Upper lobe of right lung (tissue), 1 donor: Measurements from ENCODE around the gene PRR14L. TPM values are rescaled to one million over a fixed set of nuclear protein-coding genes. Genes with fewer than 3 reads are reported as not detected.
"Not testable (repeated sequence)": the region's sequence is repeated elsewhere in the genome, so short reads cannot be mapped to it uniquely, and the experiment has no call there.

Experiments
- ATAC-seq: fragments of 200-7000 bp; cut with Tn5 transposase; one replicate; pipeline ENCODE4 v1.9.1; 2020; ENCODE audit warnings: mild to moderate bottlenecking, moderate library complexity
- DNase-seq: peaks from one replicate; pipeline ENCODE4 v3.0.0-alpha.2; 2020
- H3K27ac ChIP-seq: fragments of 200-600 bp; one replicate; pipeline ENCODE4 v1.8.0; 2022
- H3K27me3 ChIP-seq: fragments of 200-600 bp; one replicate; pipeline ENCODE4 v1.8.0; 2022; ENCODE audit warnings: mild to moderate bottlenecking
- H3K36me3 ChIP-seq: fragments of 200-600 bp; one replicate; pipeline ENCODE4 v1.8.0; 2022
- H3K4me1 ChIP-seq: fragments of 200-600 bp; one replicate; pipeline ENCODE4 v1.8.0; 2022
- H3K4me3 ChIP-seq: fragments of 200-600 bp; one replicate; pipeline ENCODE4 v1.8.0; 2022; ENCODE audit warnings: mild to moderate bottlenecking
- H3K9me3 ChIP-seq: fragments of 200-600 bp; one replicate; pipeline ENCODE4 v1.8.0; 2022
- intact Hi-C: fragments of 100-400 bp; cut with DNase I; formaldehyde crosslinking; loops from one replicate; pipeline ENCODE4 v1.11.0; 2022
- total RNA-seq: library from RNA; stranded (reverse); fragmentation: NEBNext Ultra II Directional; extraction: Animal tissue kit (Norgen Biotek cat#: 25700); gene quantifications from one replicate; pipeline ENCODE4 v1.2.1, GENCODE V29; 2021
- TF ChIP-seq, protein P1 (sequence below): fragments of 200-600 bp; IDR thresholded peaks from one replicate; pipeline ENCODE4 v1.8.0; 2022; ENCODE audit warnings: antibody characterized with exemption
- donor health status: DM: no; HTN: yes; CAD: no; lungs with severe emphysema.

Gene PRR14L
- total RNA-seq, 1 donor from 2014 or later: 53.3 TPM

DNA sequence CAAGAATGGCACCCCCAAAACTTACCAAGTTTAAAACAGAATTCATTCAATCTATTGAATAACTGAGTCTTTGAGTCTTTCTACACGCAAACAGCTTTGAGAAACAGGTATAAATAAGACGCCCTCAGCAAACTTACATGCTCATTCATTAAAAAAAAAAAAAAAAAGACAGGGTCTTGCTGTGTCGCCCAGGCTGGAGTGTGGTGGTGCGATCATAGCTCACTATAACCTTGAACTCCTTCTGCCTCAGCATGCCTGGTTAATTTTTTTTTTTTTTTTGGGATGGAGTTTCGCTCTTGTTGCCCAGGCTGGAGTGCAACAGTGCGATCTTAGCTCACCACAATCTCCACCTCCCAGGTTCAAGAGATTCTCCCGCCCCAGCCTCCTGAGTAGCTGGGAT lies 6.1 kb downstream of the PRR14L start:
- Histone ChIP-seq H3K4me1 (peaks cover 21% of the 10 kb centered on the region), H3K27me3 (no peaks in the 10 kb centered on the region), H3K36me3 (no peaks in the 10 kb centered on the region), H3K27ac (no peak overlapping the region), H3K9me3 (no peaks in the 10 kb centered on the region), H3K4me3 (no peak overlapping the region)
- ATAC-seq (no peak), DNase-seq (no peak)
- TF ChIP-seq, protein P1, sequence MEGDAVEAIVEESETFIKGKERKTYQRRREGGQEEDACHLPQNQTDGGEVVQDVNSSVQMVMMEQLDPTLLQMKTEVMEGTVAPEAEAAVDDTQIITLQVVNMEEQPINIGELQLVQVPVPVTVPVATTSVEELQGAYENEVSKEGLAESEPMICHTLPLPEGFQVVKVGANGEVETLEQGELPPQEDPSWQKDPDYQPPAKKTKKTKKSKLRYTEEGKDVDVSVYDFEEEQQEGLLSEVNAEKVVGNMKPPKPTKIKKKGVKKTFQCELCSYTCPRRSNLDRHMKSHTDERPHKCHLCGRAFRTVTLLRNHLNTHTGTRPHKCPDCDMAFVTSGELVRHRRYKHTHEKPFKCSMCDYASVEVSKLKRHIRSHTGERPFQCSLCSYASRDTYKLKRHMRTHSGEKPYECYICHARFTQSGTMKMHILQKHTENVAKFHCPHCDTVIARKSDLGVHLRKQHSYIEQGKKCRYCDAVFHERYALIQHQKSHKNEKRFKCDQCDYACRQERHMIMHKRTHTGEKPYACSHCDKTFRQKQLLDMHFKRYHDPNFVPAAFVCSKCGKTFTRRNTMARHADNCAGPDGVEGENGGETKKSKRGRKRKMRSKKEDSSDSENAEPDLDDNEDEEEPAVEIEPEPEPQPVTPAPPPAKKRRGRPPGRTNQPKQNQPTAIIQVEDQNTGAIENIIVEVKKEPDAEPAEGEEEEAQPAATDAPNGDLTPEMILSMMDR: no peak
- intact Hi-C loops: no loop called here

DNA sequence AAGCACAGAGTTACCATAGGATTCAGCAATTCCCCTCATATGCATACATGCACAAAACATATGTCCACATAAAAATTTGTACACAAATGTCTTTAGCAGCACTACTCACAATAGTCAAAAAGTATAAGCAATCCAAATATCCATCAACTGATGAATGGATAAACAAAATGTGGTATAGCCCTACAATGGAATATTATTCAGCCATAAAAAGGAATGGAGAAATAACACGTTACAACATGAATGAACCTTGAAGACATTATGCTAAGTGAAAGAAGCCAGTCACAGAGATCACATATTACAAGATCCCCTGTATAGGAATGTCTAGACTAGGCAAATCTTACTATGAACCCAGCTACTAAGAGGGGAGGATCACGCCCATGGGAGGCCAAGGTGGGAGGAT lies 7.2 kb downstream of the PRR14L start:
- DNase-seq: no peak

DNA sequence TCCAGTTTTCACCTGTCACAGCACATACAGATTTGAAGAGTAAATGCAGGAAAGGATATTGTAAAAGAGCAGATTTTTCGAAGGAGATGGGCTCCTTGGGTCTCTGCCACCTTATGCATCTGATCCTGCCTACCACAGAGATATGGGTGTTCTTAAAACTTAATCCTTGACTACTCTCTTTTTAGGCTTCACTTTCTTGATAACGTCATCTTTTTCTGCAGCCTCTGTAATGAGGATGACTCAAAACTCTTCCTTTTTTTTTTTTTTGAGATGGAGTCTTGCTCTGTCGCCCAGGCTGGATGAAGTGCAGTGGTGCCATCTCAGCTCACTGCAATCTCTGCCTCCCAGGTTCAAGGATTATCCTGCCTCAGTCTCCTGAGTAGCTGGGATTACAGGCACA lies 7.8 kb downstream of the PRR14L start:
- intact Hi-C loops: no loop called here
- TF ChIP-seq, protein P1: no peak

More for the DNA sequence above, 7.2 kb downstream of the PRR14L start:
- Histone ChIP-seq H3K9me3 (no peaks in the 10 kb centered on the region), H3K27me3 (no peaks in the 10 kb centered on the region), H3K4me3 (no peak overlapping the region), H3K27ac (no peak overlapping the region), H3K36me3 (peaks cover 11% of the 10 kb centered on the region), H3K4me1 (peaks cover 10% of the 10 kb centered on the region)
- no peak for ATAC-seq
- TF ChIP-seq, protein P1: no peak
- intact Hi-C loops: no loop called here

GRCh38 chr22:31740314-31740713 lies 9.6 kb downstream of the PRR14L start:
- H3K27me3 ChIP-seq, DNase-seq, ATAC-seq, H3K9me3 ChIP-seq, intact Hi-C loops, H3K4me3 ChIP-seq: not testable (repeated sequence)
- Histone ChIP-seq H3K36me3 (peaks cover 22% of the 10 kb centered on the region), H3K4me1 (peaks cover 10% of the 10 kb centered on the region), H3K27ac (peak overlapping the region; percentile 49)

More for the DNA sequence above, 7.8 kb downstream of the PRR14L start:
- Histone ChIP-seq H3K27ac (no peak overlapping the region), H3K4me1 (peaks cover 10% of the 10 kb centered on the region), H3K27me3 (no peaks in the 10 kb centered on the region), H3K9me3 (no peaks in the 10 kb centered on the region), H3K36me3 (peaks cover 16% of the 10 kb centered on the region), H3K4me3 (no peak overlapping the region)
- ATAC-seq: no peak
- no peak for DNase-seq

DNA sequence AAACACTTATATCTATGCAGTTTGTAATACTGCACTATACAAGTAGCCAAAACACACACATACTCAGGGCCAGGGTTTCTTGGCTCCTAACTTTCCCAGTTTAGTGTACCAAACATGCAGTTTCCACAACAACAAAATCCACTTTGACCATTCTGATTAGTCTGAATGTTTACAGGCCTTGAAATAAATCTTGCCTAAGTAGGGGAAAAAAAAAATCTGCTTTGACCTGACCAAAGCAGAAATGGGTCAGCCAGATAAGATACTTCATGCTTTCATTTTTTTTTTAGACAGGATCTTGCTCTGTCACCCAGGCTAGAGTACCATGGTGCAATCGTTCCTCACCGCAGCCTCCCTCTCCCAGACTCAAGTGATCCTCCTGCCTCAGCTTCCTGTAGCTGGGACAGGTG lies 10.1 kb downstream of the PRR14L start:
- ATAC-seq (peak; percentile 77), DNase-seq (no peak)
- Histone ChIP-seq H3K27me3 (no peaks in the 10 kb centered on the region), H3K4me3 (no peak overlapping the region), H3K9me3 (no peaks in the 10 kb centered on the region), H3K27ac (peak overlapping the region; percentile 49), H3K36me3 (peaks cover 22% of the 10 kb centered on the region), H3K4me1 (peaks cover 10% of the 10 kb centered on the region)
- TF ChIP-seq, protein P1: no peak
- intact Hi-C loops: no loop called here

- H3K4me1 ChIP-seq: peaks cover 13% of the 10 kb centered on the region
- H3K27me3 ChIP-seq: no peaks in the 10 kb centered on the region
- no peak overlapping the region for H3K4me3 ChIP-seq
- H3K36me3 ChIP-seq: peaks cover 22% of the 10 kb centered on the region
- no peak for DNase-seq
- no peak overlapping the region for H3K27ac ChIP-seq
- TF ChIP-seq, protein P1: no peak
- no peaks in the 10 kb centered on the region for H3K9me3 ChIP-seq
- ATAC-seq: no peak
- intact Hi-C loops: no loop called here
Measured at GRCh38 chr22:31738566-31738965, 11.4 kb downstream of the PRR14L start.
